Amygdala (tissue), 56 donors: ENCODE results near the gene MUC5AC.
A peak's percentile ranks its signal among the peaks of the same experiment; 100 is the strongest.
"Not testable (repeated sequence)": the region's sequence is repeated elsewhere in the genome, so short reads cannot be mapped to it uniquely, and the experiment has no call there.

Source experiments
- DNase-seq, 56 donors: peaks; one replicate each; lab custom pipeline; 2025; lab: John Stamatoyannopoulos, UW

MUC5AC gene

DNA sequence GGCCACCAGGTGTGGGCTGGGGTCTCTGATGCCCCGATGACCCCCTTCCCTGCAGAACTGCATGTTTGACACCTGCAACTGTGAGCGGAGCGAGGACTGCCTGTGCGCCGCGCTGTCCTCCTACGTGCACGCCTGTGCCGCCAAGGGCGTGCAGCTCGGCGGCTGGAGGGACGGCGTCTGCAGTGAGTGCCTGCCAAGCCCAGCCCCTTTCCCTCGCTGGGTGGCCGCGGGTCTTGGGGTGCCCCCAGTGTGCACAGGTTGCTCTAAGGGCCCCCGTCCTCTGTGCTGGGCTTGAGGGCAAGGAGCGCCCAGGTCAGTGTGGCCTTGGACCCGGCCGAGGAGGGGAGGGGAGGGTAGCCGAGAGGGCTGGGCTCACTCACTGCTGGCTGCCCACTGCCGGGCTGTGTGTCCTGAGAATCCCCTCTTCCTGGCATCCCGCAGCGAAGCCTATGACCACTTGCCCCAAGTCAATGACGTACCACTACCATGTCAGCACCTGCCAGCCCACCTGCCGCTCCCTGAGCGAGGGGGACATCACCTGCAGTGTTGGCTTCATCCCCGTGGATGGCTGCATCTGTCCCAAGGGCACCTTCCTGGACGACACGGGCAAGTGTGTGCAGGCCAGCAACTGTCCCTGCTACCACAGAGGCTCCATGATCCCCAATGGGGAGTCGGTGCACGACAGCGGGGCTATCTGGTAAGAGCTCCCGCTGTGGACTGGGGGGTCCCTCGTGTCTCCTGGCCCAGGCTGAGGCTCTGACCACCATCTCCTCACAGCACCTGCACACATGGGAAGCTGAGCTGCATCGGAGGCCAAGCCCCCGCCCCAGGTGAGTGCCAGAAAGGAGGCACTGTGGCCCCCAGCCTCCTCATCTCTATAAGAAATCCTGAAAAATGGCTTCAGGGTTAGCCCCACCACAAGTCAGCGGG lies 17.0 kb downstream of the MUC5AC start:
- DNase-seq, result no peak

DNA sequence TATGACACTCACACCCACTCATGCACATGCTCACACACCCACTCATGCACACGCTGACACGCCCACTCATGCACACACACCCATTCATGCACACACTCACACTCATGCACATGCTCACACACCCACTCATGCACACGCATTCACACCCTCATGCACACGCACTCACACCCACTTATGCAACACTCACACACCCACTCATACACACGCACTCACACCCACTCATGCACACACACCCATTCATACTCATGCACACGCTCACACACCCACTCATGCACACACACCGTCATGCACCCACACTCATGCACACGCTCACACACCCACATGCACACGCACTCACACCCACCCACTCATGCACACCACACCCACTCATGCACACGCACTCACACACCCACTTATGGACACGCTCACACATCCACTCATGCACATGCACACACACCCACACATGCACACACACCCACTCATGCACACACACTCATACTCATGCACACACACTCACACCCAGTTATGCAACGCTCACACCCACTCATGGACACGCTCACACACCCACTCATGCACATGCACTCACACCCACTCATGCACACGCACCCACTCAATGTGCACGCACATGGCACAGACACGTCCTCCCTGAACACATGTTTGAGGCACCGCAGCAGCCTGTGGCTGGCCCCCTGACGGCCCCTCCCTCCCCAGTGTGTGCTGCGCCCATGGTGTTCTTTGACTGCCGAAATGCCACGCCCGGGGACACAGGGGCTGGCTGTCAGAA lies 17.9 kb downstream of the MUC5AC start:
- DNase-seq, result peak in 1 of 56 donors; percentile 49

DNA sequence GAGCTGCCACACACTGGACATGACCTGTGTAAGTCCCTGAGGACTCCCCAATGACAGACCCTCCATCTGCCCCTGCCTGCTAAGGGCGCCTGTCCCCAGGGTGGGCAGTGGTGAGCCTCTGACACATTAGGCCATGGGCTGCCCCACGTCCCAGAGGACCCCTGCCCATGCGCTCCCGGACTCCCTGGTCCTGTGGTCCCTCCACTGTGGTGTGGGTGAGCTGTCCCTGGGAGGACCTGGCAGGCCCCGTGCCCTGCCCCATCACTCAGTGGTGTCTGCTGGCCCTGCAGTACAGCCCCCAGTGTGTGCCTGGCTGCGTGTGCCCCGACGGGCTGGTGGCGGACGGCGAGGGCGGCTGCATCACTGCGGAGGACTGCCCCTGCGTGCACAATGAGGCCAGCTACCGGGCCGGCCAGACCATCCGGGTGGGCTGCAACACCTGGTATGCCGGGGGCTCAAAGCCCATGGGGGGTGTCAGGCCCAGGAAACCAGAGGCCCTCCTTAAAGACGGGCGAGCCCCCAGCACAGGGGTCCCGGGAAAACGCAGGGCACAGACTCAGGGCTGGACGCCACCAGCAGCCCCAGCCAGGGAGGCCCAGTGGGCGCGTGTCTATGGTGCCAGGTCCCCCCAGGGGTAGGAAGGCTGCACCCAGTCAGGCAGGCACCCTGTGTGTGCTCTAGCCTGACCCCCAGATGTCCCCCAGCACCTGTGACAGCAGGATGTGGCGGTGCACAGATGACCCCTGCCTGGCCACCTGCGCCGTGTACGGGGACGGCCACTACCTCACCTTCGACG lies 18.7 kb downstream of the MUC5AC start:
- no peak for DNase-seq

DNA sequence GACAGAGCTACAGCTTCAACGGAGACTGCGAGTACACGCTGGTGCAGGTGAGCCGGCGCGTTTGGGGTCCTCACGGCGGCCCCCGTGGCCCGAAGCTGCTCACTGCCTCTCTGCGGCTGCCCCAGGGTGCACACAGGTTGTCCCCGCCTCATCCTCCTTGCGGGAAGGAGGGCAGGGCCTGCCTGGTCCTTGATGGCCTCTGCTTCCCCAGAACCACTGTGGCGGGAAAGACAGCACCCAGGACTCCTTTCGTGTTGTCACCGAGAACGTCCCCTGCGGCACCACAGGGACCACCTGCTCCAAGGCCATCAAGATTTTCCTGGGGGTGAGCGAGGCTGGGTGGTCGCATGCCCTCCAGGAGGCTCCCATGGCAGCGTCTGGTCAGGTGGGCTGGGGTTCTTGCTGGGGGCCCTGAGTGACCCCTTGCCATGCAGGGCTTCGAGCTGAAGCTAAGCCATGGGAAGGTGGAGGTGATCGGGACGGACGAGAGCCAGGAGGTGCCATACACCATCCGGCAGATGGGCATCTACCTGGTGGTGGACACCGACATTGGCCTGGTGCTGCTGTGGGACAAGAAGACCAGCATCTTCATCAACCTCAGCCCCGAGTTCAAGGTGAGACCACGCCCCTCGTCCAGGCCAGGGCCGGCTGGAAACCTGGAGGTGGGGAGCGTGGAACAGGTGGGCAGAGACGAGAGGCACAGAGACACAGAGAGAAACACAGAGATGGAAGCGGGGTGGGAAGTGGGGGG lies 19.4 kb downstream of the MUC5AC start:
- no peak for DNase-seq

DNA sequence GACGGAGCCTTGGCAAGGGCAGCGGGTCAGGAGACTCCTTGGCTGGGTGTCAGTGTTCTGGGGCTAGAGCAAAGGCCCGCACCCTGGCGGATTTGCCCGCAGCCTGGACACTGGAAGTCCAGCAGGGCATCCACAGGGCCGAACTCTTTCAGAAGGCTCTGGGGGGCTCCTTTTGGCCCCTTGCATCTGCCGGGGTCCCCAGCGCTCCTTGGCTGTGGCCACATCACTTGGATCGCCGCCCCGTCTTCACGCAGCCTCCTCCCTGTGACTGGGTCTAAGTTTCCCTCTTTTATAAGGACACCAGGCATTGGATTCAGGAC lies 20.0 kb downstream of the MUC5AC start:
- DNase-seq, result no peak

DNA sequence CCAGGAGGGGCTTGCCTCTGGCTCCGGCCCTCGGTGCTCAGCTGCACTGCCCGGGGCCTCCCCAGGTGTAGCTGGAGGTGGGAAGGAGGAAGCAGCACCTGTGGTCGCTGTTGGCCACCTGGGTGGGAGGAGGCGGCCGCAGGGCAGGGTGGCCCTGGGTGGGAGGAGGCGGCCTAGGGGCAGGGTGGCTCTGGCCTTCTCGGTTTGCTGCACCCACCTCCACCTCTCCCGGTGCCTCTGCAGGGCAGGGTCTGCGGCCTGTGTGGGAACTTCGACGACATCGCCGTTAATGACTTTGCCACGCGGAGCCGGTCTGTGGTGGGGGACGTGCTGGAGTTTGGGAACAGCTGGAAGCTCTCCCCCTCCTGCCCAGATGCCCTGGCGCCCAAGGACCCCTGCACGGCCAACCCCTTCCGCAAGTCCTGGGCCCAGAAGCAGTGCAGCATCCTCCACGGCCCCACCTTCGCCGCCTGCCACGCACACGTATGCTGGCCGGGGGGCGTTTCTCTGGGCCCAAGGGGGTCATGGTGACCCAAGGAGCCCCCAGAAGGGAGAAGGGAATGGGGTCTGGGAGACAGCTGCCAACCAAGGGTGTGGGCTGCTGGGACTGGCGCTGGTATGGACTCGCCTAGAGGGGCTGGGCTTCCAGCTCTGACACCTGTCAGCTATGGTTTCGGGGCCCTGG lies 20.6 kb downstream of the MUC5AC start:
- no peak for DNase-seq

DNA sequence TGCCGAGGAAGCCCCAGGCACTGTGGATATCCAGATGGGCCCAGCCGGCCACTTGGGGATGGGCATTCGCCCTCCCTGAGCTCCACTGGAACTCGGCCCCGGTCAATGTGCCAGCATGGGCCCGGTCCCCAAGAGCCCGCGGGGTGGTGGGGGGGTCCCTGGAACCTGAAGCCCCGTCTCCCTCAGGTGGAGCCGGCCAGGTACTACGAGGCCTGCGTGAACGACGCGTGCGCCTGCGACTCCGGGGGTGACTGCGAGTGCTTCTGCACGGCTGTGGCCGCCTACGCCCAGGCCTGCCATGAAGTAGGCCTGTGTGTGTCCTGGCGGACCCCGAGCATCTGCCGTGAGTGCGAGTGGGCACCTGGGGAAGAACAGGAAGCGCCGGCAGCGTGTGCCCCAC lies 21.2 kb downstream of the MUC5AC start:
- DNase-seq, result no peak

DNA sequence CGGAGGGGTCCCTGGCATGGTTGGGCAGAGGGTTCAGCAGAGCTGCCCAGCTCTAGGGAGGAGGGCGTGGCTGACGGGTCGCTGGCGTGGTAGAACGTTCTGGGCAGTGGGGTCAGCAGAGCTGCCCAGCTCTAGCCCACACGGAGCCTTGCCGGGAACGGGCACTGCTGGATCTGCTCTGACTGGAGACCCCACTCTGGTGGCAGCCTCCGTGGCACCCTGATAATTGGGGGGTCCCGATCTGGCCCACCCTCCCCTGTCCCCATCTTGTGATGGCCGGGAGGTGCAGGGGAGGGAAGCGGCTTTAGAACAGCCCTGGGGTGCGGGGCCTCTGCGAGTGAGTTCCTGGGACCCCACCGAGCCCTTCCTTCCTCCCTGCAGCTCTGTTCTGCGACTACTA lies 21.9 kb downstream of the MUC5AC start:
- no peak for DNase-seq

DNA sequence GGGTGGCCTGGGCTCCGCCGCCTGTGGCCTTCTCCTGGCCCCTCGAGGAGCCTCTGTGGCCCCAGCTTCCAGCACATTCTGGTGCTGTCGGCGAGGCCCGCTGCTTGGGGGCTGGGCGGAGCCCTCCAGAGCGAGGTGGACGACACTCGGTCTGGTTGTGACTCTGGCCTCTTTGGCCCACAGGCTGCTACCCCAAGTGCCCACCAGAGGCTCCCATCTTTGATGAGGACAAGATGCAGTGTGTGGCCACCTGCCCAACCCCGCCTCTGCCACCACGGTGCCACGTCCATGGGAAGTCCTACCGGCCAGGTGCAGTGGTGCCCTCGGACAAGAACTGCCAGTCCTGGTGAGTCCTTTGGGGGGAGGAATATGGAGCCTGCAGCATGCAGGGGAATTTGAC lies 22.4 kb downstream of the MUC5AC start:
- no peak for DNase-seq

DNA sequence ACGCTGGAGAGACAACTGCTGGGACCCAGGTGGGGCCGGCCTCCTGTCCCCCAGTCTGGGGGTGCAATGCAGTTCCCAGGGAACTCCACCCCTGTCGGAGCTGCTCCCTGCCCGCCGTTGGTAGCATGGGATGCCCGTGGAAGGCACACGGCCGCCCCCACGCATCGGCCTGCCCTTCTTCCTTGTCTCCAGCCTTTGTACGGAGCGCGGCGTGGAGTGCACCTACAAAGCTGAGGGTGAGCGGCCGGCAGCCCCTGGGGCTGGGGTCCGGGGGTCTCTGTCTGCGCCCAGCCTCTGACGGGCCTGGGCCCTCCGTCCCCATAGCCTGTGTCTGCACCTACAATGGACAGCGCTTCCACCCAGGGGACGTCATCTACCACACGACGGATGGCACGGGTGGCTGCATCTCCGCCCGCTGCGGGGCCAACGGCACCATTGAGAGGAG lies 23.2 kb downstream of the MUC5AC start:
- DNase-seq, result no peak

DNA sequence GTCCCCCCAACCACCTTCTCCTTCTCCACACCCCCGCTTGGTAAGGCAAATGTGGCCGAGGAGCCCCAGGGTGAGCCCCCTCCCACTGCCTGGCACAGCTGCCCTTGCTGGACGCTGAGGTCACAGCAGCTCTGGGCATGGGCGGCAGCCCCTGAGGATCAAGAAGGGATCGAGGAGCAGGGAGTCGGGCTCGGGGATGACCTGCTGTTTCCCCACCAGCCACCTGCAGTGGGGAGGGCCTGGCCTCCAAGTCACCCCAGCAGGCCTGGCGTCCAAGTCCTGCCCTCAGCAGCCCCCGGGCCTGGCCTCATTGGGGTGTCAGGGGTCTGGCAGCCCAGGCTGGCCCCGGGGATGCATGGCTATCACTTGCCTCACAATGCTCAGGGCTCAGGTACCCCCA lies 23.7 kb downstream of the MUC5AC start:
- DNase-seq, result no peak

DNA sequence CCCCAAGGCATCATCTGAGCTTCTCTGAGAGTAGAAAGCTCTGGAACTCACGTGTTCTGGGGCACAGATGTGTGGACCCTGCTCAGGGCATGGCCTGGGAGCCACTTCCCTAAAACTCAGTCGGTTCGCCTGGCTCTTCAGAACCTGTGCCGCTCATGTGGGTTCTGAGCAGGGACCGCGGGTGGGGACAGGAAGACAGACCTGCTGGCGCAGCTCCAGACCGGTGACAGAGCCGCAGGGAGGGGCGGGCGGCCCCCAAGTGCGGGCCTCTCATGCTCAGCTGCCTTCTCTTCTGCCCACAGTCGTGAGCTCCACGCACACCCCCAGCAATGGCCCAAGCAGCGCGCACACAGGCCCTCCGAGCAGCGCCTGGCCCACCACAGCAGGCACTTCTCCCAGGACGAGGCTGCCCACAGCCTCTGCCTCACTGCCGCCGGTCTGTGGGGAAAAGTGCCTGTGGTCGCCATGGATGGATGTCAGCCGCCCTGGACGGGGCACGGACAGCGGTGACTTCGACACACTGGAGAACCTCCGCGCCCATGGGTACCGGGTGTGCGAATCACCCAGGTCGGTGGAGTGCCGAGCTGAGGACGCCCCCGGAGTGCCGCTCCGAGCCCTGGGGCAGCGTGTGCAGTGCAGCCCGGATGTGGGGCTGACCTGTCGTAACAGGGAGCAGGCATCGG lies 24.2 kb downstream of the MUC5AC start:
- no peak for DNase-seq

DNA sequence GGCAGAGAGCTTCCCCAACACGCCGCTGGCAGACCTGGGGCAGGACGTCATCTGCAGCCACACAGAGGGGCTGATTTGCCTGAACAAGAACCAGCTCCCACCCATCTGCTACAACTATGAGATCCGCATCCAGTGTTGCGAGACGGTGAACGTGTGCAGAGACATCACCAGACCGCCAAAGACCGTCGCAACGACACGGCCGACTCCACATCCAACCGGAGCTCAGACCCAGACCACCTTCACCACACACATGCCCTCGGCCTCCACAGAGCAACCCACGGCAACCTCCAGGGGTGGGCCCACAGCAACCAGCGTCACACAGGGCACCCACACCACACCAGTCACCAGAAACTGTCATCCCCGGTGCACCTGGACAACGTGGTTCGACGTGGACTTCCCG lies 26.4 kb downstream of the MUC5AC start:
- not testable (repeated sequence) for DNase-seq

DNA sequence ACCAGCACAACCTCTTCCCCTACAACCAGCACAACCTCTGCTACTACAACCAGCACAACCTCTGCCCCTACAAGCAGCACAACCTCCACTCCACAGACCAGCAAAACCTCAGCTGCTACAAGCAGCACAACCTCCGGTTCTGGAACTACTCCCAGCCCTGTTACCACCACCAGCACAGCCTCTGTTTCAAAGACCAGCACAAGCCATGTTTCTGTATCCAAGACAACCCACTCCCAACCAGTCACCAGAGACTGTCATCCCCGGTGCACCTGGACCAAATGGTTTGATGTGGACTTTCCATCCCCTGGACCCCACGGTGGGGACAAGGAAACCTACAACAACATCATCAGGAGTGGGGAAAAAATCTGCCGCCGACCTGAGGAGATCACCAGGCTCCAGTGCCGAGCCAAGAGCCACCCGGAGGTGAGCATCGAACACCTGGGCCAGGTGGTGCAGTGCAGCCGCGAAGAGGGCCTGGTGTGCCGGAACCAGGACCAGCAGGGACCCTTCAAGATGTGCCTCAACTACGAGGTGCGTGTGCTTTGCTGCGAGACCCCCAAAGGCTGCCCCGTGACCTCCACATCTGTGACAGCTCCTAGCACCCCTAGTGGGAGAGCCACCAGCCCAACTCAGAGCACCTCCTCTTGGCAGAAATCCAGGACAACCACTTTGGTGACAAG lies 30.8 kb downstream of the MUC5AC start:
- not testable (repeated sequence) for DNase-seq

DNA sequence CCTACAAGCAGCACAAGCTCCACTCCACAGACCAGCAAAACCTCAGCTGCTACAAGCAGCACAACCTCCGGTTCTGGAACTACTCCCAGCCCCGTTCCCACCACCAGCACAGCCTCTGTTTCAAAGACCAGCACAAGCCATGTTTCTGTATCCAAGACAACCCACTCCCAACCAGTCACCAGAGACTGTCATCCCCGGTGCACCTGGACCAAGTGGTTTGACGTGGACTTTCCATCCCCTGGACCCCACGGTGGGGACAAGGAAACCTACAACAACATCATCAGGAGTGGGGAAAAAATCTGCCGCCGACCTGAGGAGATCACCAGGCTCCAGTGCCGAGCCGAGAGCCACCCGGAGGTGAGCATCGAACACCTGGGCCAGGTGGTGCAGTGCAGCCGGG lies 32.1 kb downstream of the MUC5AC start:
- DNase-seq, result not testable (repeated sequence)

DNA sequence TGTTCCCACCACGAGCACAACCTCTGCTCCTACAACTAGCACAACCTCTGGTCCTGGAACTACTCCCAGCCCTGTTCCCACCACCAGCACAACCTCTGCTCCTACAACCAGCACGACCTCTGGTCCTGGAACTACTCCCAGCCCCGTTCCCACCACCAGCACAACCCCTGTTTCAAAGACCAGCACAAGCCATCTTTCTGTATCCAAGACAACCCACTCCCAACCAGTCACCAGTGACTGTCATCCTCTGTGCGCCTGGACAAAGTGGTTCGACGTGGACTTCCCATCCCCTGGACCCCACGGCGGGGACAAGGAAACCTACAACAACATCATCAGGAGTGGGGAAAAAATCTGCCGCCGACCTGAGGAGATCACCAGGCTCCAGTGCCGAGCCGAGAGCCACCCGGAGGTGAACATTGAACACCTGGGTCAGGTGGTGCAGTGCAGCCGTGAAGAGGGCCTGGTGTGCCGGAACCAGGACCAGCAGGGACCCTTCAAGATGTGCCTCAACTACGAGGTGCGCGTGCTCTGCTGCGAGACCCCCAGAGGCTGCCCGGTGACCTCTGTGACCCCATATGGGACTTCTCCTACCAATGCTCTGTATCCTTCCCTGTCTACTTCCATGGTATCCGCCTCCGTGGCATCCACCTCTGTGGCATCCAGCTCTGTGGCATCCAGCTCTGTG lies 34.2 kb downstream of the MUC5AC start:
- DNase-seq, result not testable (repeated sequence)

DNA sequence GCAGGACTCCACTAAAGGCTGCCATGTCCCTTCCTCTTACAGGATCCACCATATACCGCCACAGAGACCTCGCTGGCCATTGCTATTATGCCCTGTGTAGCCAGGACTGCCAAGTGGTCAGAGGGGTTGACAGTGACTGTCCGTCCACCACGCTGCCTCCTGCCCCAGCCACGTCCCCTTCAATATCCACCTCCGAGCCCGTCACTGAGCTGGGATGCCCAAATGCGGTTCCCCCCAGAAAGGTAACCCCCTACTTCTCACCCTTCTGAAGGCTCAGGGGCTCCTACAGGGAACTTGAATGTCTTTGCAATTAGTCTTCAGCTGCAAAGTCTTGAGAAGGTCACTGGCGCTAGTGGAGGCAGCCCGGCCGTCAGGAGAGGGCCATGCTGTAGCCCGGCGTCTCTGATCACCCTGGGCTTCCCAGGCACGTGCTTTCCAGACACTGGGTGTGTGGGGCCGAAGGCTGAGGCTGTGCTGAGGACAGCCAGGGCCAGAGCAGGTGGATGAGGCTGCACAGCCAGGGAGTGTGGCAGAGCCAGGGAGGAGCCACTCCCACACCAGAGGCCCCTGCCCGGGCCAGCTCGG lies 35.1 kb downstream of the MUC5AC start:
- DNase-seq, result no peak
